ENCODE measurements around the gene ETNK2.
A peak's percentile ranks its signal among the peaks of the same experiment; 100 is the strongest.

The ETNK2 gene

DNA sequence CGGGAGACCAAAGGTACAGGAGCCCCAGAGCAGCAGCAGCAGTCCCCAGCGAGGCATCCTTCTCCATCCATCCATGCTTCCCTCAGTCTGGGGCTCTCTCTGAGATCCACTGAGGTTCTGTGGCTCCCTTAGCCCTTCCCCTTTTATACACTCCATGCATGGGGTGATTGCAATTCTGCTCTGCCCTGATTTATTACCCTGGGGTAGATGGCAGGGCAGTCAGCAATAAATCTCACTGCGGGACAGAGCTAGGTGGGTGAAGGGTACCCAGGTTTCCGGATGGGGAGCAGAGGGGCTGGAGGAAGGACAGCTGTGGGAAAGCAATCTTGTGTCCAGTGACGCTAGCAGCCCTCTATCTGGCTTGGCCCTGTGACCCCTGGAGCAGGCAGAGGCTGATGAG, 14.4 kb upstream of the ETNK2 start, which contains the start of gene REN:
REN (minus strand) TSS at position 119 of the 400 bp plus-strand sequence; CDS start at position 75, 44 bp downstream.
- no peak within 1 kb of the TSS for H3K4me3 ChIP-seq (ENCODE audit: low read depth, low read length)
- TF ChIP-seq MYC (IDR thresholded peaks at IDR 0.05; ENCODE audit: low read depth, low read length) (no peak), POLR2A (IDR thresholded peaks at IDR 0.05; ENCODE audit: extremely low read depth, insufficient read length) (no peak)
- TF ChIP-seq, protein P1, sequence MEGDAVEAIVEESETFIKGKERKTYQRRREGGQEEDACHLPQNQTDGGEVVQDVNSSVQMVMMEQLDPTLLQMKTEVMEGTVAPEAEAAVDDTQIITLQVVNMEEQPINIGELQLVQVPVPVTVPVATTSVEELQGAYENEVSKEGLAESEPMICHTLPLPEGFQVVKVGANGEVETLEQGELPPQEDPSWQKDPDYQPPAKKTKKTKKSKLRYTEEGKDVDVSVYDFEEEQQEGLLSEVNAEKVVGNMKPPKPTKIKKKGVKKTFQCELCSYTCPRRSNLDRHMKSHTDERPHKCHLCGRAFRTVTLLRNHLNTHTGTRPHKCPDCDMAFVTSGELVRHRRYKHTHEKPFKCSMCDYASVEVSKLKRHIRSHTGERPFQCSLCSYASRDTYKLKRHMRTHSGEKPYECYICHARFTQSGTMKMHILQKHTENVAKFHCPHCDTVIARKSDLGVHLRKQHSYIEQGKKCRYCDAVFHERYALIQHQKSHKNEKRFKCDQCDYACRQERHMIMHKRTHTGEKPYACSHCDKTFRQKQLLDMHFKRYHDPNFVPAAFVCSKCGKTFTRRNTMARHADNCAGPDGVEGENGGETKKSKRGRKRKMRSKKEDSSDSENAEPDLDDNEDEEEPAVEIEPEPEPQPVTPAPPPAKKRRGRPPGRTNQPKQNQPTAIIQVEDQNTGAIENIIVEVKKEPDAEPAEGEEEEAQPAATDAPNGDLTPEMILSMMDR (IDR thresholded peaks at IDR 0.05; ENCODE audit: low read depth, low read length) = no peak
- TF ChIP-seq, protein P2, sequence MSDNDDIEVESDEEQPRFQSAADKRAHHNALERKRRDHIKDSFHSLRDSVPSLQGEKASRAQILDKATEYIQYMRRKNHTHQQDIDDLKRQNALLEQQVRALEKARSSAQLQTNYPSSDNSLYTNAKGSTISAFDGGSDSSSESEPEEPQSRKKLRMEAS (IDR thresholded peaks at IDR 0.05; ENCODE audit: low read depth, low read length) = no peak
- DNase-seq (ENCODE audit: low read depth) = no peak

GRCh38 chr1:204162494-204163074, 10.7 kb upstream of the ETNK2 start:
- peak; percentile 69 for DNase-seq (ENCODE audit: low read depth)
- no peak overlapping the region for H3K4me3 ChIP-seq (ENCODE audit: low read depth, low read length)
- TF ChIP-seq, protein P1 (IDR thresholded peaks at IDR 0.05; ENCODE audit: low read depth, low read length) = peak; percentile 90
- TF ChIP-seq POLR2A (IDR thresholded peaks at IDR 0.05; ENCODE audit: extremely low read depth, insufficient read length) = no peak

GRCh38 chr1:204161609-204162493, 10.0 kb upstream of the ETNK2 start:
- no peak overlapping the region for H3K4me3 ChIP-seq (ENCODE audit: low read depth, low read length)
- DNase-seq (ENCODE audit: low read depth) = no peak
- TF ChIP-seq MYC (IDR thresholded peaks at IDR 0.05; ENCODE audit: low read depth, low read length) = no peak
- no peak for TF ChIP-seq POLR2A (IDR thresholded peaks at IDR 0.05; ENCODE audit: extremely low read depth, insufficient read length)
- TF ChIP-seq, protein P2 (IDR thresholded peaks at IDR 0.05; ENCODE audit: low read depth, low read length) = no peak
- TF ChIP-seq, protein P1 (IDR thresholded peaks at IDR 0.05; ENCODE audit: low read depth, low read length) = no peak

DNA sequence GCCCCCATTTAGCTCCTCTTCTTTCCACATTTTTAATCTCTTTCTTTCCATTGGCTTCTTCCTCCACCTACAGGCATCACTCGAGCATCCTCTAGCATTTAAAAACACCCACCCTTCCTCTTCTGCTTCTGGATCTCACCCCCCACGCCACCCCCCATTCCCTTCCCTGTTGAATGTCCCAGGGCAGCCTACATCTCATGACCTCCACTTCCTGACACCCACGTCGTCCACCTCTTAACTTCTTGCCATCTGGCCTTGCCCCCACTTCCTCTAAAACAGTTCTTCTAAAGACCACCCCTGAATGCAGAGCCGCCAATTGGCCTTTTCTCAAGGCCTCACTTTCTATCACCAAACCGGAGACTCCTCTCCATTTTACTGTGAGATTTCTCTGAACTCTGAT, 6.1 kb upstream of the ETNK2 start:
- DNase-seq (ENCODE audit: low read depth) = no peak
- no peak overlapping the region for H3K4me3 ChIP-seq (ENCODE audit: low read depth, low read length)
- TF ChIP-seq, protein P2 (IDR thresholded peaks at IDR 0.05; ENCODE audit: low read depth, low read length) = no peak
- TF ChIP-seq, protein P1 (IDR thresholded peaks at IDR 0.05; ENCODE audit: low read depth, low read length) = no peak
- TF ChIP-seq MYC (IDR thresholded peaks at IDR 0.05; ENCODE audit: low read depth, low read length) (no peak), POLR2A (IDR thresholded peaks at IDR 0.05; ENCODE audit: extremely low read depth, insufficient read length) (no peak)

GRCh38 chr1:204155881-204156280, 4.0 kb upstream of the ETNK2 start:
- no peak for DNase-seq (ENCODE audit: low read depth)
- TF ChIP-seq, protein P2 (IDR thresholded peaks at IDR 0.05; ENCODE audit: low read depth, low read length) = no peak
- TF ChIP-seq MYC (IDR thresholded peaks at IDR 0.05; ENCODE audit: low read depth, low read length) (no peak), POLR2A (IDR thresholded peaks at IDR 0.05; ENCODE audit: extremely low read depth, insufficient read length) (no peak)
- TF ChIP-seq, protein P1 (IDR thresholded peaks at IDR 0.05; ENCODE audit: low read depth, low read length) = no peak

More at GRCh38 chr1:204155881-204156280, 4.0 kb upstream of the ETNK2 start:
- H3K4me3 ChIP-seq (ENCODE audit: low read depth, low read length) = no peak overlapping the region
